Panc1 (cell line): ENCODE results near the gene AOAH.

Source experiments
- CTCF ChIP-seq: fragments of 450-650 bp; IDR thresholded peaks from 2 replicates; pipeline ENCODE4 v1.5.1; 2017; ENCODE audit warnings: mild to moderate bottlenecking
- POLR2AphosphoS5 ChIP-seq: IDR thresholded peaks from 2 replicates; pipeline ENCODE4 v1.6.1; 2012; ENCODE audit warnings: mild to moderate bottlenecking, low read depth, low read length, moderate library complexity
- REST ChIP-seq, 2 experiments: IDR thresholded peaks; 2 replicates each; pipeline ENCODE4 v1.6.1; 2011 to 2012; ENCODE audit warnings: low read depth in 2 of 2, control low read depth in 1 of 2, low read length in 1 of 2, mild to moderate bottlenecking in 1 of 2, moderate library complexity in 1 of 2; ENCODE audit not compliant: insufficient read depth in 1 of 2
- SIN3A ChIP-seq: IDR thresholded peaks from 2 replicates; pipeline ENCODE4 v1.6.1; 2012; ENCODE audit warnings: low read depth, mild to moderate bottlenecking, low read length, moderate library complexity, borderline replicate concordance; ENCODE audit not compliant: insufficient read depth

DNA sequence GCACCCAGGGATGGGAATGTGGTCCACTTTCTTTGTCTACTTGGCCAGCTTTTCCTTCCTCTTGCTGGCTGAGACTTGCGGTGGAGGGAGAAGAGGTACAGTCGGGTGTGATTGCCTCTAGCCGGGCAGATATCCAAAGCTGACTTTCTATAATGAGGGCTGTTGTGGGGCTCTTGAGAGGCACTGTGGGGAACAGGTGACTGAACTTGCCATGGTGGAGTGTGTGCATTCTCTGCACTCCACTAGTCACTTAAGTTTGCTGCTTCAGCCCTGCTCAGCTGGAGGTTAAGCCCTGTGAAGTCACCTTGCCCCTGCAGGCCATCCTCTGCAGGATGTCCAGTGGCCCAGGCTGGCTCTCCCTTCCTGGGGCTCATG, 116.6 kb downstream of the AOAH start:
- TF ChIP-seq SIN3A (no peak), CTCF (no peak), REST (IDR thresholded peaks at IDR 0.05; ENCODE audit: insufficient read depth in 1 of 2, low read depth in 2 of 2, low read length in 1 of 2) (no peak), POLR2AphosphoS5 (no peak)
